GM18519 (cell line): ENCODE data around the gene FSTL4.

Source experiments
- ATAC-seq: cut with Tn5 transposase; IDR thresholded peaks from one replicate; pipeline ENCODE4 v1.9.1; 2021; ENCODE audit warnings: mild to moderate bottlenecking, moderate library complexity; ENCODE audit not compliant: unreplicated experiment, low FRiP score

Gene FSTL4

DNA sequence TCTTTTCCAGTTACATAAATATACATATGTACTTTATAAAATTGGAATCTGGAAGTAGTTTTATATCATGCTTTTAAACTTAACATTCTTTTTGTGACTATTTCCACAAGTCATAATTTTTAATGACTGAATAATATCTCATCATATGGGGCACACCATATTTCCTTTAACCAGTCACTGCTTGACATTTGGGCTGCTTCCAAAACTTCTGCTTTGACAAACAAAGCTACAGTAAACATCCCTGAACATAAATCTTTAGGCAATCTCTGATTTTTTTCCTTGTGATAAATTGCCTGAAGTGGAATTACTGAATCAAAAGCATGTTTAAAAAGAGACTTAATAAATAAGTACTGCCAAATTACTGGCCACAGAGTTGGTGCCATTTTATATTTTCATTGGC is 178.0 kb downstream of the FSTL4 start:
- no peak for ATAC-seq

- no peak for ATAC-seq
These were observed 178.7 kb downstream of the FSTL4 start for GRCh38 chr5:133433641-133434040.

DNA sequence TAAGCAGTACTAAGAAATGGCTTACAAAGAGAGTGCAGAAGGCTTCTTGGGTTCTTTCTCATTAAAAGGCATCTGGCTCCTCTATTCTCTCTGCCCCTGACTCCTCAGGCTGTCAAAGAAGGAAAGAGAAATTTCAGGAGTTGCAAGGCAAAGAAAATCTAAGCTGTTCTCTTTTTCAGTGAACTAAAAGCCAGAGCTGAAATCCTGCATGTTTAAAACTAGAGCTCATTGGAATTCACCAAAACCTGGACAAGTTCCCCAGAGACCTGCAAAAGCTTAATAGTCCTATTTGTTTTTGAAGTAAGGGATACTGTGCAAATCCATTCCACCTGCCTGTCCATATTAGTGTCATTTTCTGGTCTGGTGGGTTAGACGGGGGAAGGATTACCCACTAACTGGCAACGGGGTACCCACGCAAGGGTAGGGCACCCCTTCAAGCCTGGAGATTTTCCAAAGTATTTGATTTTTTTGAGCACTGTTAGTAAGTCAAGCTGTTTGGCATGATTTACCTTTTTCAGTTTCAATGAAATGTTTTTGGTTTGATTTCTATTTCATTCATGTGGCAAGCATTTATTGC is 179.3 kb downstream of the FSTL4 start:
- ATAC-seq: no peak

- no peak for ATAC-seq
These were observed 180.9 kb downstream of the FSTL4 start for GRCh38 chr5:133431326-133431865.

- no peak for ATAC-seq
These were observed 182.2 kb downstream of the FSTL4 start for GRCh38 chr5:133430095-133430494.

DNA sequence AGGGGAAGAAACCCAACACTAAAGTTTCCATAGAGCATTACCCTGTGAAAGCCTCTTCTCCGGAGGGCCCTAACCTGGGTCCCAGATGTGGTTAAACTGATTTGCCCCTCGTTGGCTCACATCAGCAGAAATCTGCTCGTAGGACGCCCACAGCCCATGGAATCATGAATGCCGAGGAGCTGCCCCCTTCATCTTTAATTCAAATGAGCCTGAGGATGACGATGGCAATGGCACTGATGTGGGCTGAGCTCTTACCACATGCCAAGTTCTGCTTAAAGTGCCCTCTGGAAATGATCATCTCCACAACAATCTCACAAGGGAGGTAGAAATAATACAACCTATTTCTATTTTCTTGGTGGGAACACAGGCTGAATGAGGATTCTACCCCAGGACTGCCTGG is 183.3 kb downstream of the FSTL4 start:
- no peak for ATAC-seq

DNA sequence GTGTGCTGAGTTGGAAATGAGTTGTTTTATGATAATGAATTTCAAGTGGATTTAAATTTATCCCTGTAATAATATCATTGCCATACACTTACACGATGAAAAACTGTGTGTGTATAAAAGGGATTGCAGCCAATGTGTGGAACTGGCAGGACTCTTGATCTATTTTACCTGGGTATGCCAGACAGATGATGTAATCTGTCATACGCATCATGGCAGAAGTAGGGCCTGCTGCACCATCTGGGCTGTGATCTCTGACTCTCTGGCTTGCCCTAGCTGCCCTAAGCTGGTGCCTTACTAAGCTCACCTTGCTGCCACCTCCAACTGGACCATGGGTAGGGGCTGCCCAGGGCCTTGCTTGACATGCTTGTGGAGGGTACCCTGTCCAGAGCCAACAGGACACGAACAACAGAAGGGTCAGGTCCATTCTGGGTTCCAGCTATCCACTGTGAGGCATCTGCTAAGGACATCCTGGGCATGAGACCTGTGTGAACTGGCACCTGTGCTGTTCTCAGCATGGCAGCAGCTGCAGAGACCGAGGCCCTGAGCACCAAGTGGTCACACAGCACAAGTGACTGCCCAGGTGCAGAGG is 184.2 kb downstream of the FSTL4 start:
- no peak for ATAC-seq

GRCh38 chr5:133427121-133427777 is 185.1 kb downstream of the FSTL4 start:
- ATAC-seq: no peak

- no peak for ATAC-seq
These were observed 186.1 kb downstream of the FSTL4 start for GRCh38 chr5:133426264-133426663.

GRCh38 chr5:133425764-133426163 is 186.6 kb downstream of the FSTL4 start:
- ATAC-seq: no peak

DNA sequence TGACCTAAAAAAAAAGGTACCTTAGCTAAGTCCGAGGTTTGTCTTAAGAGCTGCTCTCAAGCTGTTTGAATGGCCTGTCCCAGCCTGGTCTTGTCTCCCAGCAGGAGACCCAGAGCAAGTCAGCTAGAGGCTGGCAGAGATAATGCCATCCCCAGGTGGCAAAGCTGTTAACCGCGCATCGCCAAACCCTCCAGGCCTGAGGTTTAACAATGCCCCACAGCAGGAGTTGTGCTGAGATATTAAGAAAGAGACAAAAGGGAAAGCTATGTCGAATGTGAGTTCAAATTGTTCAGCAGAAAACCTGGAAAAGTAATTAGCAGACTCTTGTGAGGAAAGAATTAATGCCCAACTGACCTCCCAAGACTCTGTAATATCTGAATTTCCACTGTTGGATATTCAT is 187.1 kb downstream of the FSTL4 start:
- ATAC-seq: no peak

- no peak for ATAC-seq
These were observed 188.6 kb downstream of the FSTL4 start for GRCh38 chr5:133423618-133424282.

- ATAC-seq: no peak
These were observed 189.2 kb downstream of the FSTL4 start for GRCh38 chr5:133423011-133423617.

- no peak for ATAC-seq
These were observed 190.5 kb downstream of the FSTL4 start for GRCh38 chr5:133421806-133422205.

GRCh38 chr5:133421394-133421793 is 190.9 kb downstream of the FSTL4 start:
- no peak for ATAC-seq

GRCh38 chr5:133420440-133421301 is 191.7 kb downstream of the FSTL4 start:
- ATAC-seq: no peak

- ATAC-seq: no peak
These were observed 196.4 kb downstream of the FSTL4 start for GRCh38 chr5:133415906-133416305.

DNA sequence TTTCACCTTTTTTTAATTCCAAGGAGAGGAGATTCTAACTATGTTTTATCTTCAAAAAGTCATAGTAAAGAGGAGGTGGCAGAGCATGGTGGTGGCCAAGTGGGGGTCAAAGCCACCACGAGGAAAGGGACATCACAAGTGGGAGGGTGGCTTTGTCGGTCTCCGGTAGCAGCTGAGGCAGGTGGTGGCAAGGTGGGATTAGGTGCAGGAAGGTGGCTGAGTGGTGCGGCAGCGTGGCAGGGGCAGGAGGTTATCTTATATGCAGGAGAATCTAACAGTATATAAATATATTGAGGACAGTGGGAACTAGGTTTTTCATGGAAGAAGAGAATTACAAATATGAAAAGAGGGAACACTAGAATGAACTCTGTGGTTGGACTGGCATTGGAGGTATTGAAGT is 196.8 kb downstream of the FSTL4 start:
- no peak for ATAC-seq

- ATAC-seq: no peak
These were observed 199.7 kb downstream of the FSTL4 start for GRCh38 chr5:133412661-133413060.

DNA sequence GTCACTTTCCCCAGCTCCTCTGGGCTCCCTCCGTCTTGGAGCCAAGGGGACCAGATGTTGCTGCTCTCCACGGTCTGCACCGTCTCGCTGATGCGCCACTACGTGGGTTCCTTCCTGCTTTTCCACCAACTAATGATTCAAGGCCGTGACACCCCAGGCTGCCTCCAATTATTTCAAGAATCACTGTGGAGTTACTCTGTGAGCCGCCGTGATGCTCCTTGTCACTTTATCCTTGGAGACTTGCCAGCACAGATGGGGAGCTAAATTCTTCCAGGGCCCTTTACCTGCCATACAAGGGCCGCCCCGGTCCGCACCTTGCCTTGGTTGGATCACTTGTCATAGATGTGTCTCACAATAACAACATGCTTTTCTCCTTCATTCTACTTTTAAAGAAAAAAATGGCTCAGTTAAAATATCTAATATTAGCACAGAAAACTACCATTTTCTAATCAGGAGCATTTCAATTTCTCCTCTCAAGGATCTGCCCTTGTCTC is 202.0 kb downstream of the FSTL4 start:
- no peak for ATAC-seq
